Muscle of leg (tissue), 11 donors: ENCODE data around the gene CNNM2. TPM values are rescaled to one million over a fixed set of nuclear protein-coding genes. Genes with fewer than 3 reads are reported as not detected.
"Not testable (repeated sequence)": the region's sequence is repeated elsewhere in the genome, so short reads cannot be mapped to it uniquely, and the experiment has no call there.

ENCODE experiments used
- DNase-seq: peaks from one replicate; pipeline ENCODE4 v3.0.0; 2013
- H3K27ac ChIP-seq: one replicate; pipeline ENCODE4 v1.5.1; 2013; ENCODE audit warnings: mild to moderate bottlenecking, low read length, control low read depth
- H3K27me3 ChIP-seq: one replicate; pipeline ENCODE4 v1.6.1; 2013; ENCODE audit warnings: low read length; ENCODE audit not compliant: control insufficient read depth, insufficient read depth
- H3K36me3 ChIP-seq: one replicate; pipeline ENCODE4 v1.6.1; 2013; ENCODE audit warnings: low read length; ENCODE audit not compliant: control insufficient read depth, insufficient read depth
- H3K4me1 ChIP-seq: one replicate; pipeline ENCODE4 v1.6.1; 2013; ENCODE audit warnings: low read length; ENCODE audit not compliant: control insufficient read depth, insufficient read depth
- H3K4me3 ChIP-seq: one replicate; pipeline ENCODE4 v1.5.1; 2013; ENCODE audit warnings: low read length, control low read depth
- H3K9me3 ChIP-seq: replicated peaks from 2 replicates; pipeline ENCODE4 v1.6.1; 2013; ENCODE audit warnings: low read depth, low read length; ENCODE audit not compliant: control insufficient read depth
- WGBS: methylation state at CpG from one replicate; pipeline ENCODE4 v1.1.5; 2013; ENCODE audit warnings: missing lambda C conversion rate; ENCODE audit not compliant: insufficient coverage; 5-methylcytosine and 5-hydroxymethylcytosine counted together
- polyA plus RNA-seq, 8 donors: library from polyadenylated mRNA; unstranded; fragments of 120-200 nt; gene quantifications; one replicate each; pipeline versions ENCODE4 v1.2.1 to v1.2.3, GENCODE V29; 2013; ENCODE audit warnings: inconsistent platforms in 1 of 8, low replicate concordance in 1 of 8; ENCODE audit not compliant: insufficient read length in 8 of 8, insufficient read depth in 1 of 8
- total RNA-seq: library from RNA; stranded (reverse); fragments of 120-200 nt; gene quantifications from one replicate; pipeline ENCODE4 v1.2.4, GENCODE V29; 2013

CNNM2 gene
- total and polyA plus RNA-seq, 9 donors, result 2.0 to 4.2 (median 3.5) TPM

DNA sequence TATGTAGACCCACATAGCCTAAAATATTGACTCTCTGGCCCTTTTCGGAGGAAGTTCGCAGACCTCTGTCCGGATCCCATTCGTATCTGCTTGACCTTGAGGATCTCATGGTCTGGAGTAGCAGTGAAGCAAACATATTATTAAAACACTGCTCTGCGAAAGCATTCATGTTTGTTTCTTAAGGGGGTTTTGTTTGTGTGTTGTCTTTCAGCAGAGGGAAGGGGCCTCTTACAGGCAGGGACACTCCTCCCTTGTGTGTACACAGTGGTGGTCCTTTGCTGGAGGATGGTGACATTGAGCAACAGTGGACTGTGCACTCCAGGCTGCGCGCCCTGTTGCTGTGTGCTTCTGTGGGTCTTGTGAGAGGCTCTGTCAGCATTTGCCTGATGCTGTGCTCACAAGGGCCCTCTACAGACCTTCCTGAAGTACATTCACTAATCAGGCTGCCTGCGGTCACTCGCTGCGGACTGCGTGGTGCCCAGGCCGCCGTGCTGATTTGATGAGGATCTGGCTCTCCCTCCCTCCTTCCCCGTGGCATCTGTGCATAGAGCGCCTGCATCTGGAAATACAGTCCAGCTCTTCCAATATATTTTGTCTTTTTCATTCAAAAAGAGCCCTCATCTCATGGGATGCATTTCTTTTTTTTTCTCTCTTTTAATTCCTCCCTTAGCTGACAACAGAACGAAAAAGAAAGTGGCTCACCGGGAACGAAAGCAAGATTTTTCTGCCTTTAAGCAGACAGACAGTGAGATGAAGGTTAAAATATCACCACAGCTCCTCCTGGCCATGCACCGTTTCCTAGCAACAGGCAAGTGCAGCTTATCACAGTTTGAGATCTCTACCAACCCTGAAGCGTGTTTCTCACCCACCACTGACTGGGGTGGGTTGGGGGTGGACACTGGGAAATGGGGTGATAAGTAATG, 135.8 kb downstream of the CNNM2 start:
- Histone ChIP-seq H3K36me3 (no peaks in the 10 kb centered on the region), H3K9me3 (no peaks in the 10 kb centered on the region), H3K27ac (peak overlapping the region; percentile 59), H3K4me3 (peak overlapping the region; percentile 25), H3K4me1 (peaks cover 5% of the 10 kb centered on the region), H3K27me3 (no peaks in the 10 kb centered on the region)
- 7% methylated on average over 11 of the region's 20 CpGs for WGBS
- peak; percentile 82 for DNase-seq

DNA sequence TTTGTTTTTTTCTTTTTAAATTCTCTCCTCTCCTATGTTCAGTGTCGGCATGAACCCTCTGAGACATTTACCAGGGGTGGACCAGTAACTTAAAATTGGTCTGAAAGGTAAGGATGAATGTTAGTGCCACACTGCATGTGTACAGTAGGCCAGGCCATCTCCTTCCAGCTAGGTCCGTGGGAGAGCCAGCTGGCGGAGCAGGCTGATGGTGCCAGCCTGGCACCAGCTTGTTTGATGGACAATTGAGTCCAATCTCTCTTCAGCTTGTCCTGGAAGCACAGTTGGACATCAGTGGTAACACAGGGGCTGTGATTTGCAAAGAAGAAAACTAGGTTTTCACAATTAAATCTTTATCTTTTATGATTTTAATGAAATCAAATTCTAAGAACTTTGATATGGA, 136.5 kb downstream of the CNNM2 start:
- WGBS, result 88% methylated on average over 2 of the region's 3 CpGs
- peaks cover 5% of the 10 kb centered on the region for H3K4me1 ChIP-seq
- H3K9me3 ChIP-seq, result no peaks in the 10 kb centered on the region

DNA sequence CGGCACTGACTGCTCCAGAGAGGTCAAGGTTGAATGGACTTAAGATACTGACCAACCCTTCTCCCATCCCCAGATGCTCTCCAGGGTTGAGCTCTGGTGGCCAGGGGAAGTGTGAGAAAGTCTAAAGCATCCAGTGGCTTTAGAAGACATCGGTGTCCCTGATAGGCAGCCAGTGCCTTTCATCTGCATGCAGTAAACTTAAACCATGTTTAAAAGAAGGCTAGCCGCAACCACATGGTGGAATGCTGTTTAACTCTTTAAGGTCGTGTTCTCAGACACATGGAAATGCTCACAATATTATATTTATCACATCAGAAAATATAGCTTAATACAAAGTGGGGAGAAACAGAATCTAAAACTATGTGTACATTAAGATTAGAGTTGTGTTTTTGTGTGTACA, 137.0 kb downstream of the CNNM2 start:
- Histone ChIP-seq H3K27me3 (no peaks in the 10 kb centered on the region), H3K27ac (no peak overlapping the region), H3K9me3 (no peaks in the 10 kb centered on the region), H3K4me1 (peaks cover 5% of the 10 kb centered on the region), H3K4me3 (no peak overlapping the region), H3K36me3 (no peaks in the 10 kb centered on the region)
- no peak for DNase-seq
- 20% methylated on average over 1 of the region's 4 CpGs for WGBS

More for the DNA sequence above, 136.5 kb downstream of the CNNM2 start:
- H3K27me3 ChIP-seq, result no peaks in the 10 kb centered on the region
- H3K27ac ChIP-seq, result no peak overlapping the region
- DNase-seq, result no peak
- no peaks in the 10 kb centered on the region for H3K36me3 ChIP-seq
- no peak overlapping the region for H3K4me3 ChIP-seq

DNA sequence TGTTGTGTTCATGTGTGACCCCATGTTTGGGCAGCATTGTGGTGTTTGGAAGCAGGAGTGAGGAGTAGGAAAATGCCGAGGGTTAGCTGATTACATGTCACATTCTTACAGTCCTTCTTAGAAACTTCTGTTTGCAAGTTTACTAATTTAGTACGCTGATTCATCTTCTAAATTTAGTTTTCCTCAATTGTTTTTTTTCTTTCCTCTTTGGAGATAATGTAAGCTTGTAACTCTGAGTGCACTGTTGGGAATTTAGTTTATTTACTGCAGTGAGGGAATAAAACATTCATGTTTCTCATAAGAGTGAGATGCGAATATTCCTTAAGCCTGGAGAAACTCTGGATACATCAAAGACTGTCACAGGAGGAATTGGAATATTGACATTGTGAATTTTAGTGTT, 139.9 kb downstream of the CNNM2 start:
- no peak overlapping the region for H3K27ac ChIP-seq
- WGBS, result no CpG with 5 or more reads among the region's 3 CpGs

DNA sequence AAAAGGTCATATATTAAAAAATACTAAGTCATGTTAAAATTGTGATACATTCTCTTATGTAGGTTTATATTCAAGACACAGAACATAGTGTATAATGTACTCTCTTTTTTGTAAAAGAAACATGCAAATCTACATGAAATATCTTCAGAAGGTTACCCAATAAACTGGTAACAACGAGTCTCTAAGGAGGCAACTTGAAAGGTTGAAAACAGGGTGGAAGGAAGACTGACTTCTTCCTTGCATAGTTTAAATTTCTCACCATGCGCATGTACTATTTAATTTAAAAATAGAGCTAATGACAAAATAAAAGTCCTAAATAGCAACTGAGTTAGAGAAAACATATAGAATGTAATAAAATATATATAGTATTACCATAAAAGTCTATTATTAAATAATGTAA, 142.5 kb downstream of the CNNM2 start:
- Histone ChIP-seq H3K27me3 (no peaks in the 10 kb centered on the region), H3K27ac (no peak overlapping the region), H3K36me3 (no peaks in the 10 kb centered on the region), H3K4me3 (no peak overlapping the region), H3K4me1 (no peaks in the 10 kb centered on the region), H3K9me3 (no peaks in the 10 kb centered on the region)
- no CpG with 5 or more reads among the region's 2 CpGs for WGBS
- DNase-seq, result no peak

More for the DNA sequence above, 139.9 kb downstream of the CNNM2 start:
- no peak overlapping the region for H3K4me3 ChIP-seq
- H3K27me3 ChIP-seq, result no peaks in the 10 kb centered on the region
- no peaks in the 10 kb centered on the region for H3K36me3 ChIP-seq
- H3K9me3 ChIP-seq, result no peaks in the 10 kb centered on the region
- peaks cover 5% of the 10 kb centered on the region for H3K4me1 ChIP-seq
- DNase-seq, result no peak

DNA sequence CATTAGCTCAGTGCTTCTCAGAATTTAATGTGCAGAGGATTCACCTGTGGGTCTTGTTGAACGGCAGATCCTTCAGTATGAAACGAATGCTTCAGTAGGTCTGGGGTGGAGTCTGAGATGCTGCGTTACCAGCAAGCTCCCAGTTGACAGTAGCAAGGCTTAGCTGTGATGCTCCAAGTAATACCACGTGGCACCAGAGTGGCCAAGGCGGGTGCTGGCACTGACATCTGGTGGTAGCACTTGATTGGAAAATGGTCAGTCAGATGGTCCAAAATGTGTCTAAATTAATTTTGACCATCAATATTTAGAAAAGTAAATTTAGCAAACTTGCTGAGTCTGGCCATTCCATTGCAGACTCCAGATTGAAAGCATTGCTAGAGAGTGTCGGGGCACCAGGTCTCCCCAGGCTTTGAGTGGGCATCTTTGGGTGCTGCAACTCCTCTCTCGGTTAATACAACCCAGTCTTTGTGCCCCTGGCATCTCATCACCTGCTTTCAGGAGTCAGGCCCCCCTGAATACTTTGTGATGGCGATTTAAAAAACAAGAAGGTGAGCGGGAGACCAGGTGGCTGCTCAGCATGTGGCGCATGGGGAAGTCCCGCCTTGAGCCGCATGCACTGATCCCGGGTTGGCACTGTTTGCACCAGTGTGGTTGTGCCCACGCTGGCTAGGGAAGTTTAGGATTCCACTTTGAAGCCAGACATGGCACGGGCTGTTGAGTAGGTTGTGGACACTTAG, 144.9 kb downstream of the CNNM2 start:
- Histone ChIP-seq H3K27me3 (no peaks in the 10 kb centered on the region), H3K27ac (no peak overlapping the region), H3K4me3 (no peak overlapping the region), H3K4me1 (no peaks in the 10 kb centered on the region), H3K36me3 (no peaks in the 10 kb centered on the region), H3K9me3 (no peaks in the 10 kb centered on the region)
- 74% methylated on average over 13 of the region's 15 CpGs for WGBS
- no peak for DNase-seq

DNA sequence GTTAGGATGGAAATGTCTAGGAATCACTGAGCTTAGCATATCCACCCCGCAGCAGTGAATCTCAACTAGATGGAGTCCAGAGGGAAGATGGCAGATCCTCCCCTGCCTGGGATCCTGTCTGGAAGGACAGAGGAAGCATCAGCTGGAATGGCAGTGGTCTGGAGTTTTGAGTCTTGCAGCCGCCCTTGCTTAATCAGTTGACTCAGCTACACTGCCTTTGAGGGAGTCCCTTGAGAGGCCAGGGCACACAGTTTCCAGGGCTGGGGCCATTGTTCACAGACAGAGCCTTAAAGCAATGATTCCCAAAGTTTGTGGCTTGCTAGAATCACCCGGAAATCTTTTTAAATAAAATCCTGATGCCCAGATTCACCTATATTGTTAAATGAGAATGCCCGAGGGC, 146.9 kb downstream of the CNNM2 start:
- no peaks in the 10 kb centered on the region for H3K36me3 ChIP-seq
- no peak for DNase-seq
- no CpG with 5 or more reads among the region's 4 CpGs for WGBS
- no peak overlapping the region for H3K27ac ChIP-seq
- H3K27me3 ChIP-seq, result no peaks in the 10 kb centered on the region
- H3K9me3 ChIP-seq, result no peaks in the 10 kb centered on the region
- H3K4me1 ChIP-seq, result no peaks in the 10 kb centered on the region
- no peak overlapping the region for H3K4me3 ChIP-seq

DNA sequence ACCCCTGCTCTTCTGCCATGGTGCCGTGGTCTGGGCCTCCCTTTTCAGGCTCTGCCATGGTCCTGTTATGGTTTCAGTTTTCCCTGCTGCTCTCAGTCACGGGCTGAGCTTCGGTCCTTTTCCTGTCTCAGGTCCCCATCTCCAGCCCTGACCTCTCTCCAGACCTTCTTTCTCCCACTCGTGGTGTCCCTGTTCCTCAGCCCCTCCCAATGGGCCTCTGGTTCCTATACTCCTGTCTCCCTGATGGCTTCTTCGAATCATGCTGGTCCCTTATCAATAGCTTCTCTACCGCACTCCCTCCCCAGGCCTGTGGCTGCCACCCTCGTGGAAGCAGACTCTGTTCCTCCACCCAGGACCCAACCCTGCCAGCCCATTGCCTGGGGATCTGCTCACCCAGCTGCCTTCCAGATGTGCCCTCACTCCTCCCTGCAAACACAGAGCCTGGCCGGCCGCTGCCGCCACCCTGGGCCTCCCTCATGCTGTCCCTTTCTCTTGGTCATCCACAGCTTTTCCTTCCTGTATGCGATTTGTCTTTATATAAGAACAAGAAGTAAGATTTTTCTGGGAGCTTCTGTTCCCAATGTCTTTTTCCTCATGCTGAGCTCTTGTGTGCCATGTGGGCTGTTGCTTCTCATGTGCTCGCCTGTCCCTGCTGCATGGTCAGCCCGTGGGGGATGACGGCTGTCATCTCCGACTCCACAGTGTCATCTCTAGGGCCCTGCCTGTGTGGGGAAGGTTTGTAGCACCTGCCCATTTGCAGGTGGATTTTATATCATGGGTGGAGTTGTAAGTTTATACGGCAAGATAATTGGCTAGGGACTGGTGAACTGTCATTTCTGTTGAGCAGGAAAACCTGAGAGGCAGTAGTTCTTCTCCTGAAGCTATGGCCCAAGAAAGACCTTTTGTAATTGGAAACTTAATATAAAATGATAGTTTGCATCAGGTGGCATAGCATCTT, 148.3 kb downstream of the CNNM2 start:
- no peaks in the 10 kb centered on the region for H3K9me3 ChIP-seq
- H3K4me3 ChIP-seq, result no peak overlapping the region
- no peaks in the 10 kb centered on the region for H3K27me3 ChIP-seq
- WGBS, result 73% methylated on average over 16 of the region's 16 CpGs
- DNase-seq, result no peak
- no peaks in the 10 kb centered on the region for H3K4me1 ChIP-seq
- no peaks in the 10 kb centered on the region for H3K36me3 ChIP-seq
- H3K27ac ChIP-seq, result no peak overlapping the region

DNA sequence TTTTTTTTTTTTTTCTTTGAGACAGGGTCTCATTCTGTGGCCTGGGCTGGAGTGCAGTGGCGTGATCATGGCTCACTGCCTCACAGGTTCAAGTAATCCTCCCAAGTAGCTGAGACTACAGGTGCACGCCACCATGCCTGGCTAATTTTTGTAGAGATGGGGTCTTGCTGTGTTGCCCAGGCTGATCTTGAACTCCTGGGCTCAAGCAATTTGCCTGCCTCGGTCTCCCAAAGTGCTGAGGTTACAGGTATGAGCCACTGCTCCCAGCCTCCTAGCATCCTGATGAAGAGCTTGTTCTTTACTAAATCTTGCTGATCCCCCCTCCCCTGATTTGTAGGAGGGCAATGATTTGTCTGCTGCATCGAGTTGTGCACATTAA, 149.0 kb downstream of the CNNM2 start:
- not testable (repeated sequence) for H3K27ac ChIP-seq, H3K27me3 ChIP-seq, H3K4me3 ChIP-seq, H3K4me1 ChIP-seq, H3K36me3 ChIP-seq, DNase-seq, H3K9me3 ChIP-seq
- 90% methylated on average over 3 of the region's 4 CpGs for WGBS
